ENCODE results near the gene BBS9. TPM values are rescaled to one million over a fixed set of nuclear protein-coding genes. Genes with fewer than 3 reads are reported as not detected.

Gene BBS9
- total and polyA plus RNA-seq, 2 of the 4 experiments (the other 2 are of a cell fraction): 7.9 to 9.5 TPM

GRCh38 chr7:33155811-33156210 lies 26.4 kb downstream of the BBS9 start:
- Histone ChIP-seq H3K23ac (ENCODE audit: low read depth, low read length) (no peak overlapping the region), H3K4me2 (ENCODE audit: low read depth, low read length) (no peak overlapping the region), H3K4me1 (ENCODE audit: control insufficient read depth, insufficient read depth, low read length) (no peaks in the 10 kb centered on the region; the same call in 1 of the 2 replicates), H4K5ac (ENCODE audit: low read depth, low read length) (no peak overlapping the region), H4K91ac (ENCODE audit: insufficient read depth, low read depth, low read length) (no peak overlapping the region), H2BK120ac (ENCODE audit: low read depth, low read length) (no peak overlapping the region), H3K27ac (ENCODE audit: insufficient read depth, low read length) (no peak overlapping the region), H3K4ac (ENCODE audit: low read depth, low read length) (no peak overlapping the region), H4K8ac (ENCODE audit: low read depth in 2 of 2, low read length in 2 of 2) (no peak overlapping the region), H4K20me1 (ENCODE audit: insufficient read depth, low read length) (no peaks in the 10 kb centered on the region), H3K79me1 (ENCODE audit: low read depth in 1 of 2, low read length in 2 of 2) (no peaks in the 10 kb centered on the region), H2BK20ac (ENCODE audit: low read depth, low read length) (no peak overlapping the region), H3K9me1 (ENCODE audit: insufficient read depth, low read length) (no peaks in the 10 kb centered on the region), H3K18ac (ENCODE audit: low read depth, low read length) (no peak overlapping the region), H3K14ac (replicated peaks; ENCODE audit: low read depth, low read length) (no peak overlapping the region), H2AK5ac (ENCODE audit: low read depth, low read length) (no peak overlapping the region), H2BK15ac (ENCODE audit: low read depth, low read length) (no peak overlapping the region), H2AK9ac (replicated peaks; ENCODE audit: low read depth, low read length, poor library complexity) (no peak overlapping the region), H2AFZ (replicated peaks; ENCODE audit: low read length, poor library complexity) (no peak overlapping the region), H2BK5ac (ENCODE audit: low read depth, low read length, poor library complexity, severe bottlenecking) (no peak overlapping the region), H3K27me3 (ENCODE audit: control insufficient read depth, insufficient read depth, low read length) (no peaks in the 10 kb centered on the region), H3K9me3 (ENCODE audit: control insufficient read depth, insufficient read depth, low read length) (no peaks in the 10 kb centered on the region), H3K4me3 (ENCODE audit: insufficient read depth, low read depth, low read length) (no peak overlapping the region), H3K9ac (ENCODE audit: low read depth, low read length) (no peak overlapping the region), H3K56ac (ENCODE audit: extremely low read depth, insufficient read depth, low read length) (no peak overlapping the region), H3K36me3 (ENCODE audit: control insufficient read depth, insufficient read depth, low read length) (no peaks in the 10 kb centered on the region)
- BruUV-seq (replicated peaks): no TSS peak
- no CpG with 5 or more reads among the region's 2 CpGs for whole genome bisulfite sequencing, 2 experiments (ENCODE audit: extremely low coverage in 2 of 2, insufficient read length in 1 of 2)
- intact Hi-C loops (cut with micrococcal nuclease): no loop called here
- 0 out of 2 replicates have a peak, but pooled peaks have one; percentile 28 for TF ChIP-seq NFE2L2 (IDR thresholded peaks at IDR 0.05; ENCODE audit: low read depth, low read length)
- TF ChIP-seq RFX5 (IDR thresholded peaks at IDR 0.05; ENCODE audit: low read depth, low read length): no peak
- in situ Hi-C loops (cut with MboI; ENCODE audit: low sequenced_read_pairs): no loop called here
- POLR2A ChIA-PET (ENCODE audit: unreplicated experiment): no interaction called here
- peak; percentile 84 for DNase-seq
- peak; percentile 25 for ATAC-seq (ENCODE audit: low read depth)
- CTCF ChIA-PET: no interaction called here
- dilution Hi-C loops (cut with HindIII; ENCODE audit: low sequenced_read_pairs, unreplicated experiment): no loop called here
